Measurements from ENCODE around the gene LOXL1. TPM values are rescaled to one million over a fixed set of nuclear protein-coding genes. Genes with fewer than 3 reads are reported as not detected.

LOXL1 gene
- total and polyA plus RNA-seq, 2 of the 13 experiments (the other 11 are each of a cell fraction or from before 2014, with no cell fraction given), result 0.51 to 1.3 TPM

- no peak for TF ChIP-seq UBTF (CRISPR knock-in tag; IDR thresholded peaks at IDR 0.05)
- no peak for TF ChIP-seq ZBTB26 (CRISPR knock-in tag; IDR thresholded peaks at IDR 0.05; ENCODE audit: borderline replicate concordance)
- no peak for TF ChIP-seq GTF2F1 (IDR thresholded peaks at IDR 0.05; ENCODE audit: low read length)
- no peak for TF ChIP-seq ZNF251 (CRISPR knock-in tag; IDR thresholded peaks at IDR 0.05)
Measured at GRCh38 chr15:73931441-73931840, 5.2 kb downstream of the LOXL1 start (continued).

GRCh38 chr15:73932381-73933191, 6.3 kb downstream of the LOXL1 start:
- no peak for DNase-seq (ENCODE audit: low spot score)
- no peaks in the 10 kb centered on the region; the same call in 1 of the 2 replicates for H3K4me1 ChIP-seq (ENCODE audit: insufficient read depth, low read length)
- no peak overlapping the region for H2AFZ ChIP-seq (ENCODE audit: low read length)
- intact Hi-C loops (cut with micrococcal nuclease; ENCODE audit: unreplicated experiment), result no loop called here
- H3K36me3 ChIP-seq (replicated peaks in 1 of 2; ENCODE audit: control insufficient read depth in 1 of 2, insufficient read depth in 2 of 2, low read length in 2 of 2), result no peaks in the 10 kb centered on the region
- H3K79me2 ChIP-seq (ENCODE audit: insufficient read depth, low read length), result no peaks in the 10 kb centered on the region
- no peak overlapping the region for H3K27ac ChIP-seq (ENCODE audit: extremely low read length, insufficient read depth, low read length)
- no TSS peak for BruUV-seq (replicated peaks)
- peaks cover 6 to 45% of the 10 kb centered on the region in 2 experiments; a peak in 4 of 5 replicates for H3K27me3 ChIP-seq (ENCODE audit: control insufficient read depth in 1 of 2, insufficient read depth in 2 of 2, low read length in 2 of 2)
- H3K4me2 ChIP-seq (ENCODE audit: low read depth, low read length), result no peak overlapping the region
- no peak overlapping the region for H3K4me3 ChIP-seq (replicated peaks in 1 of 3; ENCODE audit: insufficient read depth in 1 of 3, low read depth in 2 of 3, low read length in 3 of 3)
- no peak overlapping the region for H3K9ac ChIP-seq (ENCODE audit: insufficient read depth, low read depth, low read length)
- ChIA-PET CTCF (ENCODE audit: low intra/inter-chr PET ratio, low total read pairs) (no interaction called here), POLR2A (no interaction called here)
- no peak for FAIRE-seq
- no peaks in the 10 kb centered on the region for H3K9me3 ChIP-seq (ENCODE audit: low read length)
- 19% methylated on average over 6 of the region's 6 CpGs for WGBS (ENCODE audit: low lambda C conversion rate)
- ATAC-seq, result no peak
- H4K20me1 ChIP-seq (ENCODE audit: insufficient read depth, low read length), result no peaks in the 10 kb centered on the region
- in situ Hi-C loops (cut with HindIII; ENCODE audit: extremely low pct_ligation_motif_present, low pct_unique_long_range_greater_than_20kb), result no loop called here
- TF ChIP-seq ZNF704 (CRISPR knock-in tag; IDR thresholded peaks at IDR 0.05; ENCODE audit: borderline replicate concordance) (no peak), KAT7 (CRISPR knock-in tag; IDR thresholded peaks at IDR 0.05; ENCODE audit: borderline replicate concordance) (no peak), SP4 (CRISPR knock-in tag; IDR thresholded peaks at IDR 0.05) (no peak), RERE (CRISPR knock-in tag; IDR thresholded peaks at IDR 0.05; ENCODE audit: low read depth) (no peak), ZNF367 (CRISPR knock-in tag; IDR thresholded peaks at IDR 0.05; ENCODE audit: borderline replicate concordance) (no peak), ZNF782 (CRISPR knock-in tag; IDR thresholded peaks at IDR 0.05; ENCODE audit: borderline replicate concordance) (no peak)
